GM12878 (cell line): ENCODE data around the gene TRIP4. TPM values are rescaled to one million over a fixed set of nuclear protein-coding genes. Genes with fewer than 3 reads are reported as not detected.
A peak's percentile ranks its signal among the peaks of the same experiment; 100 is the strongest.

Experiments used
- BCL11A ChIP-seq: IDR thresholded peaks from 2 replicates; pipeline ENCODE4 v1.6.1; 2011; ENCODE audit warnings: low read depth, low read length
- CHD2 ChIP-seq: IDR thresholded peaks from 2 replicates; pipeline ENCODE4 v1.6.1; 2011; ENCODE audit warnings: low read depth, low read length, improper control_type of control experiment, borderline replicate concordance
- CREM ChIP-seq: IDR thresholded peaks from 2 replicates; pipeline ENCODE4 v1.6.1; 2014; ENCODE audit warnings: antibody characterized with exemption, low read depth
- EP300 ChIP-seq, 2 experiments: fragments of 150-350 bp in 1 of 2; IDR thresholded peaks; 2 replicates each; pipeline ENCODE4 v1.6.1; 2011 to 2012; ENCODE audit warnings: low read depth in 2 of 2, low read length in 2 of 2, borderline replicate concordance in 1 of 2, improper control_type of control experiment in 1 of 2, inconsistent platforms in 1 of 2; ENCODE audit not compliant: control insufficient read depth in 1 of 2
- ESRRA ChIP-seq: IDR thresholded peaks from 2 replicates; pipeline ENCODE4 v1.6.1; 2012; ENCODE audit warnings: mild to moderate bottlenecking, low read length, improper control_type of control experiment
- ETV6 ChIP-seq, 2 experiments: fragments of 450-650 bp in 1 of 2; IDR thresholded peaks in 1 of 2; conservative IDR thresholded peaks in 1 of 2; 2 replicates each; pipeline ENCODE4 v1.6.1; 2014; ENCODE audit warnings: antibody characterized with exemption in 1 of 2, borderline replicate concordance in 1 of 2, low read depth in 1 of 2, mild to moderate bottlenecking in 1 of 2, moderate library complexity in 1 of 2
- HDAC2 ChIP-seq: fragments of 200-600 bp; sonication (generic); IDR thresholded peaks from 2 replicates; pipeline ENCODE4 v1.6.1; 2017
- HDGF ChIP-seq: fragments of 450-650 bp; IDR thresholded peaks from 2 replicates; pipeline ENCODE4 v1.6.1; 2016; ENCODE audit warnings: antibody characterized with exemption
- IRF4 ChIP-seq: IDR thresholded peaks from 2 replicates; pipeline ENCODE4 v1.6.1; 2011; ENCODE audit warnings: low read depth, low read length
- KLF5 ChIP-seq: fragments of 450-650 bp; IDR thresholded peaks from 2 replicates; pipeline ENCODE4 v1.6.1; 2014; ENCODE audit warnings: mild to moderate bottlenecking; ENCODE audit not compliant: partially characterized antibody
- MEF2A ChIP-seq: IDR thresholded peaks from 2 replicates; pipeline ENCODE4 v1.6.1; 2011; ENCODE audit warnings: low read depth, mild to moderate bottlenecking, low read length, moderate library complexity; ENCODE audit not compliant: insufficient read depth
- NFIC ChIP-seq: IDR thresholded peaks from 2 replicates; pipeline ENCODE4 v1.6.1; 2012; ENCODE audit warnings: low read depth, mild to moderate bottlenecking, inconsistent platforms, low read length, moderate library complexity
- RB1 ChIP-seq: fragments of 450-650 bp; formaldehyde crosslinking; IDR thresholded peaks from 2 replicates; pipeline ENCODE4 v1.6.1; 2017; ENCODE audit warnings: mild to moderate bottlenecking, borderline replicate concordance
- SIN3A ChIP-seq: IDR thresholded peaks from 2 replicates; pipeline ENCODE4 v1.6.1; 2012; ENCODE audit warnings: low read depth, low read length, improper control_type of control experiment
- SREBF2 ChIP-seq: IDR thresholded peaks from 2 replicates; pipeline ENCODE4 v1.6.1; 2012; ENCODE audit warnings: mild to moderate bottlenecking, low read length
- TARDBP ChIP-seq: IDR thresholded peaks from 2 replicates; pipeline ENCODE4 v1.6.1; 2016; ENCODE audit warnings: borderline replicate concordance
- polyA plus RNA-seq, 11 experiments: library from polyadenylated mRNA; depleted of rRNA in 4 of 11; unstranded in 6 of 11; stranded (reverse) in 5 of 11; fragments of >200 nt; fragmentation: Nextera tagmentation in 4 of 11; fragmentation: Illumina TruSeq in 1 of 11; extraction: Ambion mirVana in 4 of 11; extraction: Trizol in 1 of 11; gene quantifications; 1 replicate in 1 of 11; 2 replicates in 10 of 11; pipeline versions ENCODE4 v1.2.1 to v1.2.3, GENCODE V29; 2011 to 2016; ENCODE audit warnings: inconsistent platforms in 2 of 11, missing spikeins in 2 of 11, low read depth in 1 of 11
- total RNA-seq, 4 experiments: library from RNA; depleted of rRNA in 3 of 4; stranded (reverse); fragments of >200 nt in 3 of 4; fragmentation: Illumina TruSeq in 1 of 4; extraction: Trizol in 1 of 4; gene quantifications; 2 replicates each; pipeline versions ENCODE4 v1.2.1 to v1.2.3, GENCODE V29; 2013 to 2021
- TF ChIP-seq, protein P1 (sequence below): fragments of 450-650 bp; IDR thresholded peaks from 2 replicates; pipeline ENCODE4 v1.6.1; 2017; ENCODE audit warnings: mild to moderate bottlenecking, moderate library complexity
- TF ChIP-seq, protein P2 (sequence below): fragments of 150-350 bp; IDR thresholded peaks from 2 replicates; pipeline ENCODE4 v1.6.1; 2014; ENCODE audit warnings: mild to moderate bottlenecking, low read depth, low read length
- TF ChIP-seq, protein P3 (sequence below): fragments of 450-650 bp; IDR thresholded peaks from 2 replicates; pipeline ENCODE4 v1.6.1; 2017; ENCODE audit warnings: low read depth, mild to moderate bottlenecking, moderate library complexity
- TF ChIP-seq, protein P4 (sequence below): IDR thresholded peaks from 2 replicates; pipeline ENCODE4 v1.6.1; 2011; ENCODE audit warnings: borderline replicate concordance, low read depth, mild to moderate bottlenecking, moderate library complexity, low read length; ENCODE audit not compliant: insufficient read depth, poor library complexity, severe bottlenecking

The TRIP4 gene
- total and polyA plus RNA-seq, 10 of the 15 experiments (the other 5 are each of a cell fraction or from before 2014, with no cell fraction given), result 6.4 to 24.5 (median 20.0) TPM

DNA sequence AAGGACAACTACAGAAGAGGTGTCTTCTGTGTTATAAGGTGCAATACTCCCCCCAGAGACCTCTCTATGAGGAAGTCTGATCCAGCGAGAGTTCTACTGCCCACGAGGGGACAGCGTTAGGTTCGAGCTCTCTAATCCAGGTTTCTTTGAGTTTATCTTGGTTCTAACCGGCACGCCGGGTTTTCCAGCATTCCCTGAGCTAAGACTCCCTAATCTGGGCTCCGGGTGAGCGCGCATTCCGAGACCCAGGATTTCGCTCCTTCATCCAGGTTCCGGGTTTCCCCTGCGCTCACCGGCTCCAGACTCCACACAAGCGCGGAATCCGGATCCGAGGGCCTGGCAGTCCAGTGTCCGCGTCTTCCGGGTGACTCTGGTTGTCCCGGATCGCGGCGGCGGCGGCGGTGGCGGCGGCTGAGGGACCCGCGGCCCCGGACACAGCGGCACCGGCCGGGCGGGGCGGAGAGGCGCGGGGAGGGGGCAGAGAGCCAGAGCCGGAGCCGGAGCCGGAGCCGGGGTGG is 72.6 kb downstream of the TRIP4 start, which contains the start of gene ZNF609 (continued):
- TF ChIP-seq, protein P1, sequence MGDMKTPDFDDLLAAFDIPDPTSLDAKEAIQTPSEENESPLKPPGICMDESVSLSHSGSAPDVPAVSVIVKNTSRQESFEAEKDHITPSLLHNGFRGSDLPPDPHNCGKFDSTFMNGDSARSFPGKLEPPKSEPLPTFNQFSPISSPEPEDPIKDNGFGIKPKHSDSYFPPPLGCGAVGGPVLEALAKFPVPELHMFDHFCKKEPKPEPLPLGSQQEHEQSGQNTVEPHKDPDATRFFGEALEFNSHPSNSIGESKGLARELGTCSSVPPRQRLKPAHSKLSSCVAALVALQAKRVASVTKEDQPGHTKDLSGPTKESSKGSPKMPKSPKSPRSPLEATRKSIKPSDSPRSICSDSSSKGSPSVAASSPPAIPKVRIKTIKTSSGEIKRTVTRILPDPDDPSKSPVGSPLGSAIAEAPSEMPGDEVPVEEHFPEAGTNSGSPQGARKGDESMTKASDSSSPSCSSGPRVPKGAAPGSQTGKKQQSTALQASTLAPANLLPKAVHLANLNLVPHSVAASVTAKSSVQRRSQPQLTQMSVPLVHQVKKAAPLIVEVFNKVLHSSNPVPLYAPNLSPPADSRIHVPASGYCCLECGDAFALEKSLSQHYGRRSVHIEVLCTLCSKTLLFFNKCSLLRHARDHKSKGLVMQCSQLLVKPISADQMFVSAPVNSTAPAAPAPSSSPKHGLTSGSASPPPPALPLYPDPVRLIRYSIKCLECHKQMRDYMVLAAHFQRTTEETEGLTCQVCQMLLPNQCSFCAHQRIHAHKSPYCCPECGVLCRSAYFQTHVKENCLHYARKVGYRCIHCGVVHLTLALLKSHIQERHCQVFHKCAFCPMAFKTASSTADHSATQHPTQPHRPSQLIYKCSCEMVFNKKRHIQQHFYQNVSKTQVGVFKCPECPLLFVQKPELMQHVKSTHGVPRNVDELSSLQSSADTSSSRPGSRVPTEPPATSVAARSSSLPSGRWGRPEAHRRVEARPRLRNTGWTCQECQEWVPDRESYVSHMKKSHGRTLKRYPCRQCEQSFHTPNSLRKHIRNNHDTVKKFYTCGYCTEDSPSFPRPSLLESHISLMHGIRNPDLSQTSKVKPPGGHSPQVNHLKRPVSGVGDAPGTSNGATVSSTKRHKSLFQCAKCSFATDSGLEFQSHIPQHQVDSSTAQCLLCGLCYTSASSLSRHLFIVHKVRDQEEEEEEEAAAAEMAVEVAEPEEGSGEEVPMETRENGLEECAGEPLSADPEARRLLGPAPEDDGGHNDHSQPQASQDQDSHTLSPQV, result no peak
- TF ChIP-seq, protein P2, sequence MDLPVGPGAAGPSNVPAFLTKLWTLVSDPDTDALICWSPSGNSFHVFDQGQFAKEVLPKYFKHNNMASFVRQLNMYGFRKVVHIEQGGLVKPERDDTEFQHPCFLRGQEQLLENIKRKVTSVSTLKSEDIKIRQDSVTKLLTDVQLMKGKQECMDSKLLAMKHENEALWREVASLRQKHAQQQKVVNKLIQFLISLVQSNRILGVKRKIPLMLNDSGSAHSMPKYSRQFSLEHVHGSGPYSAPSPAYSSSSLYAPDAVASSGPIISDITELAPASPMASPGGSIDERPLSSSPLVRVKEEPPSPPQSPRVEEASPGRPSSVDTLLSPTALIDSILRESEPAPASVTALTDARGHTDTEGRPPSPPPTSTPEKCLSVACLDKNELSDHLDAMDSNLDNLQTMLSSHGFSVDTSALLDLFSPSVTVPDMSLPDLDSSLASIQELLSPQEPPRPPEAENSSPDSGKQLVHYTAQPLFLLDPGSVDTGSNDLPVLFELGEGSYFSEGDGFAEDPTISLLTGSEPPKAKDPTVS, result peak; percentile 32; the same call in 1 of the 2 replicates
- TF ChIP-seq, protein P3, sequence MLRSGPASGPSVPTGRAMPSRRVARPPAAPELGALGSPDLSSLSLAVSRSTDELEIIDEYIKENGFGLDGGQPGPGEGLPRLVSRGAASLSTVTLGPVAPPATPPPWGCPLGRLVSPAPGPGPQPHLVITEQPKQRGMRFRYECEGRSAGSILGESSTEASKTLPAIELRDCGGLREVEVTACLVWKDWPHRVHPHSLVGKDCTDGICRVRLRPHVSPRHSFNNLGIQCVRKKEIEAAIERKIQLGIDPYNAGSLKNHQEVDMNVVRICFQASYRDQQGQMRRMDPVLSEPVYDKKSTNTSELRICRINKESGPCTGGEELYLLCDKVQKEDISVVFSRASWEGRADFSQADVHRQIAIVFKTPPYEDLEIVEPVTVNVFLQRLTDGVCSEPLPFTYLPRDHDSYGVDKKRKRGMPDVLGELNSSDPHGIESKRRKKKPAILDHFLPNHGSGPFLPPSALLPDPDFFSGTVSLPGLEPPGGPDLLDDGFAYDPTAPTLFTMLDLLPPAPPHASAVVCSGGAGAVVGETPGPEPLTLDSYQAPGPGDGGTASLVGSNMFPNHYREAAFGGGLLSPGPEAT, result peak; percentile 94
- TF ChIP-seq ESRRA (no peak), CREM (peak; percentile 72), NFIC (no peak), CHD2 (peak; percentile 63; the same call in 1 of the 2 replicates), TARDBP (peak; percentile 75; the same call in 1 of the 2 replicates), KLF5 (peak; percentile 84), IRF4 (peak; percentile 77), EP300 (IDR thresholded peaks at IDR 0.05; ENCODE audit: borderline replicate concordance in 1 of 2, control insufficient read depth in 1 of 2, low read depth in 2 of 2, low read length in 2 of 2) (no peak), MEF2A (0 out of 2 replicates have a peak, but pooled peaks have one; percentile 55), BCL11A (no peak), HDGF (no peak), SIN3A (peak; percentile 83), ETV6 (conservative IDR thresholded peaks at IDR 0.05 in 1 of 2, IDR thresholded peaks at IDR 0.05 in 1 of 2; ENCODE audit: borderline replicate concordance in 1 of 2, low read depth in 1 of 2) (0 out of 4 replicates have a peak, but pooled peaks of 1 of the 2 experiments have one; percentile 46), SREBF2 (no peak), HDAC2 (no peak), RB1 (peak; percentile 97; the same call in 1 of the 2 replicates)
- TF ChIP-seq, protein P4, sequence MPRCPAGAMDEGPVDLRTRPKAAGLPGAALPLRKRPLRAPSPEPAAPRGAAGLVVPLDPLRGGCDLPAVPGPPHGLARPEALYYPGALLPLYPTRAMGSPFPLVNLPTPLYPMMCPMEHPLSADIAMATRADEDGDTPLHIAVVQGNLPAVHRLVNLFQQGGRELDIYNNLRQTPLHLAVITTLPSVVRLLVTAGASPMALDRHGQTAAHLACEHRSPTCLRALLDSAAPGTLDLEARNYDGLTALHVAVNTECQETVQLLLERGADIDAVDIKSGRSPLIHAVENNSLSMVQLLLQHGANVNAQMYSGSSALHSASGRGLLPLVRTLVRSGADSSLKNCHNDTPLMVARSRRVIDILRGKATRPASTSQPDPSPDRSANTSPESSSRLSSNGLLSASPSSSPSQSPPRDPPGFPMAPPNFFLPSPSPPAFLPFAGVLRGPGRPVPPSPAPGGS, result no peak
